ENCODE data around the gene PSMD2. TPM values are rescaled to one million over a fixed set of nuclear protein-coding genes. Genes with fewer than 3 reads are reported as not detected.
A peak's percentile ranks its signal among the peaks of the same experiment; 100 is the strongest.

Gene PSMD2
- total and polyA plus RNA-seq, 2 donors (not counting 3 experiments of a cell fraction or from before 2014, with no cell fraction given), result 414 to 435 TPM

DNA sequence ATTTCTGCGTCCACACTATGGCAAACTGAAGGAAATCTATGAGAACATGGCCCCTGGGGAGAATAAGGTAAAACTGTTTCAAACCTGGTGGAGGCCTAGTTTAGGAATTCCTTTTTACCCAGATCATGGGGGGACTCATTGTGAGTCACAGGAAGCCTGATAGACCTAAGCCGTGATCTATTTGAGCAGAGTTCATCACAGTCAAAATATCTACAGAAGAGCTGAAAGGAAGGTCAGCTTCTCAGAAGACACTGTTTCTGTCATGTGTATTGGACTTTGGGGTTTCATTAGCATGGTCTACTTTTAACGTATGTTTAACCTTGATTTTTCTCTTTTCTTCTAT is 1.3 kb downstream of the PSMD2 start:
- intact Hi-C loops (cut with micrococcal nuclease), result no loop called here
- peak; percentile 52 for TF ChIP-seq JUN (IDR thresholded peaks at IDR 0.05; ENCODE audit: borderline replicate concordance, insufficient read depth, insufficient read length, low read depth)
- no peak for TF ChIP-seq POLR2A (IDR thresholded peaks at IDR 0.05; ENCODE audit: low read depth, low read length)
- TF ChIP-seq FOS (IDR thresholded peaks at IDR 0.05; ENCODE audit: borderline replicate concordance, insufficient read depth, low read length), result peak; percentile 78
- dilution Hi-C loops (cut with MboI; ENCODE audit: extremely low pct_ligation_motif_present, low sequenced_read_pairs), result no loop called here
- Histone ChIP-seq H3K79me2 (ENCODE audit: control insufficient read depth, insufficient read depth, low read length) (peaks cover 54% of the 10 kb centered on the region), H3K9ac (replicated peaks; ENCODE audit: extremely low read depth, insufficient read depth, low read length) (peak overlapping the region; percentile 90), H3K36me3 (ENCODE audit: control insufficient read depth in 2 of 2, extremely low read depth in 1 of 2, insufficient read depth in 2 of 2, low read length in 2 of 2) (peaks cover 28 to 31% of the 10 kb centered on the region in 2 experiments), H3K4me1 (ENCODE audit: control insufficient read depth, extremely low read depth, insufficient read depth, low read length) (peaks cover 13% of the 10 kb centered on the region), H3K4me2 (ENCODE audit: insufficient read depth, low read length) (peak overlapping the region; percentile 87), H4K20me1 (replicated peaks; ENCODE audit: control insufficient read depth, extremely low read depth, insufficient read depth, low read length) (no peaks in the 10 kb centered on the region), H3K9me1 (replicated peaks; ENCODE audit: control insufficient read depth, extremely low read depth, insufficient read depth, low read length) (no peaks in the 10 kb centered on the region), H3K27me3 (ENCODE audit: control insufficient read depth in 2 of 2, insufficient read depth in 2 of 2, low read length in 2 of 2) (no peaks in the 10 kb centered on the region), H3K9me3 (replicated peaks; ENCODE audit: control insufficient read depth, insufficient read depth, low read length) (no peaks in the 10 kb centered on the region), H2AFZ (ENCODE audit: low read depth, low read length) (no peak overlapping the region), H3K4me3 (replicated peaks in 1 of 3; ENCODE audit: insufficient read depth in 1 of 3, low read depth in 1 of 3, low read length in 3 of 3) (peak overlapping the region in 2 of 3 experiments; percentile 88 to 89), H3K27ac (ENCODE audit: insufficient read depth, low read depth, low read length) (peak overlapping the region; percentile 70)
- DNase-seq (ENCODE audit: low read depth, low spot score) (peak; percentile 29), FAIRE-seq (peak; percentile 83)
- POLR2A ChIA-PET, result no interaction called here
- BruUV-seq (replicated peaks), result no TSS peak
- CTCF ChIA-PET, result interaction anchor here (1.4 to 1.5 kb wide), 2 partner anchors 11 to 40 kb away, joined by 3 to 4 read pairs; no protein-coding TSS in a partner anchor

DNA sequence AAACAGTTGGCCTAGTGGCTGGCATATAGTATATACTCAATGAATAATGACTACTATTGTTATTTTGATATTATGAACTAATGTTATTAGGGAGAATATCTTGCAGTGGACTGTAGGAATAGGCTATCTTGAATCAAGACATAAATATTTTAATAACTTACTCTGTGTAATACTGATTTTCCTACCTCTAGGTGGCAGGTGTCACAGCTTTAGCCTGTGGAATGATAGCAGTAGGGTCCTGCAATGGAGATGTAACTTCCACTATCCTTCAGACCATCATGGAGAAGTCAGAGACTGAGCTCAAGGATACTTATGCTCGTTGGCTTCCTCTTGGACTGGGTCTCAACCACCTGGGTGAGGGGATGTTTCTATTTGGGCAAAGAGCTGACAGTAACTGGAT is 6.5 kb downstream of the PSMD2 start:
- ChIA-PET POLR2A (no interaction called here), CTCF (interaction anchor here (0.5 to 2.3 kb wide), 8 partner anchors 10 to 239 kb away, joined by 3 to 10 read pairs (median 4); partner anchors contain the start of gene FAM131A)
- Histone ChIP-seq H3K9ac (replicated peaks; ENCODE audit: extremely low read depth, insufficient read depth, low read length) (no peak overlapping the region), H2AFZ (ENCODE audit: low read depth, low read length) (no peak overlapping the region), H3K27ac (ENCODE audit: insufficient read depth, low read depth, low read length) (no peak overlapping the region), H3K9me1 (replicated peaks; ENCODE audit: control insufficient read depth, extremely low read depth, insufficient read depth, low read length) (no peaks in the 10 kb centered on the region), H3K27me3 (ENCODE audit: control insufficient read depth in 2 of 2, insufficient read depth in 2 of 2, low read length in 2 of 2) (no peaks in the 10 kb centered on the region), H3K4me2 (ENCODE audit: insufficient read depth, low read length) (no peak overlapping the region), H3K79me2 (ENCODE audit: control insufficient read depth, insufficient read depth, low read length) (peaks cover 39% of the 10 kb centered on the region), H3K36me3 (ENCODE audit: control insufficient read depth in 2 of 2, extremely low read depth in 1 of 2, insufficient read depth in 2 of 2, low read length in 2 of 2) (peaks cover 44 to 53% of the 10 kb centered on the region in 2 experiments), H3K9me3 (replicated peaks; ENCODE audit: control insufficient read depth, insufficient read depth, low read length) (no peaks in the 10 kb centered on the region), H3K4me1 (ENCODE audit: control insufficient read depth, extremely low read depth, insufficient read depth, low read length) (peaks cover 3% of the 10 kb centered on the region), H3K4me3 (replicated peaks in 1 of 3; ENCODE audit: insufficient read depth in 1 of 3, low read depth in 1 of 3, low read length in 3 of 3) (no peak overlapping the region), H4K20me1 (replicated peaks; ENCODE audit: control insufficient read depth, extremely low read depth, insufficient read depth, low read length) (no peaks in the 10 kb centered on the region)
- intact Hi-C loops (cut with micrococcal nuclease) (no loop called here), dilution Hi-C loops (cut with MboI; ENCODE audit: extremely low pct_ligation_motif_present, low sequenced_read_pairs) (no loop called here)
- peak; percentile 42 for DNase-seq (ENCODE audit: low read depth, low spot score)
- FAIRE-seq, result peak; percentile 55
- no peak for TF ChIP-seq EZH2 (IDR thresholded peaks at IDR 0.05; ENCODE audit: borderline replicate concordance, low read depth, low read length, severe bottlenecking)
- TF ChIP-seq, protein P1, sequence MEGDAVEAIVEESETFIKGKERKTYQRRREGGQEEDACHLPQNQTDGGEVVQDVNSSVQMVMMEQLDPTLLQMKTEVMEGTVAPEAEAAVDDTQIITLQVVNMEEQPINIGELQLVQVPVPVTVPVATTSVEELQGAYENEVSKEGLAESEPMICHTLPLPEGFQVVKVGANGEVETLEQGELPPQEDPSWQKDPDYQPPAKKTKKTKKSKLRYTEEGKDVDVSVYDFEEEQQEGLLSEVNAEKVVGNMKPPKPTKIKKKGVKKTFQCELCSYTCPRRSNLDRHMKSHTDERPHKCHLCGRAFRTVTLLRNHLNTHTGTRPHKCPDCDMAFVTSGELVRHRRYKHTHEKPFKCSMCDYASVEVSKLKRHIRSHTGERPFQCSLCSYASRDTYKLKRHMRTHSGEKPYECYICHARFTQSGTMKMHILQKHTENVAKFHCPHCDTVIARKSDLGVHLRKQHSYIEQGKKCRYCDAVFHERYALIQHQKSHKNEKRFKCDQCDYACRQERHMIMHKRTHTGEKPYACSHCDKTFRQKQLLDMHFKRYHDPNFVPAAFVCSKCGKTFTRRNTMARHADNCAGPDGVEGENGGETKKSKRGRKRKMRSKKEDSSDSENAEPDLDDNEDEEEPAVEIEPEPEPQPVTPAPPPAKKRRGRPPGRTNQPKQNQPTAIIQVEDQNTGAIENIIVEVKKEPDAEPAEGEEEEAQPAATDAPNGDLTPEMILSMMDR (IDR thresholded peaks at IDR 0.05; ENCODE audit: extremely low read depth in 1 of 2, insufficient read depth in 1 of 2, low read depth in 1 of 2, low read length in 2 of 2), result peak; percentile 23 to 29
- BruUV-seq (replicated peaks), result no TSS peak

Measured in endothelial cell of umbilical vein (primary cell).